IMR-90 (cell line): ENCODE data around the gene FBXL7. TPM values are rescaled to one million over a fixed set of nuclear protein-coding genes. Genes with fewer than 3 reads are reported as not detected.

ENCODE experiments used
- ATAC-seq: fragments of 200-7000 bp; cut with Tn5 transposase; 2 replicates; pipeline ENCODE4 v1.9.1; 2020; ENCODE audit warnings: low read depth, mild to moderate bottlenecking, moderate library complexity
- BruUV-seq: library from RNA; stranded (reverse); fragments of 400-500 nt; replicated peaks from 2 replicates; lab custom pipeline; 2021; lab: Mats Ljungman, UMichigan
- CTCF ChIA-PET: fragments of 300-600 bp; formaldehyde crosslinking; extraction: SDS; loops from one replicate; lab custom pipeline; 2021; ENCODE audit warnings: antibody characterized with exemption; lab: Yijun Ruan, JAX
- POLR2A ChIA-PET: fragments of 300-600 bp; sonication (Branson Sonifier 250); formaldehyde crosslinking; loops from one replicate; lab custom pipeline; 2022; ENCODE audit warnings: antibody characterized with exemption; ENCODE audit not compliant: unreplicated experiment; lab: Charles Lee
- DNase-seq: peaks from one replicate; pipeline ENCODE4 v3.0.0; 2013
- H2AFZ ChIP-seq: replicated peaks from 2 replicates; pipeline ENCODE3; 2013; ENCODE audit warnings: low read length, mild to moderate bottlenecking; ENCODE audit not compliant: poor library complexity
- H2AK5ac ChIP-seq: 2 replicates; pipeline ENCODE4 v1.6.1; 2013; ENCODE audit warnings: low read depth, low read length, inconsistent platforms
- H2AK9ac ChIP-seq: replicated peaks from 2 replicates; pipeline ENCODE3; 2013; ENCODE audit warnings: mild to moderate bottlenecking, low read depth, low read length, moderate library complexity; ENCODE audit not compliant: poor library complexity
- H2BK120ac ChIP-seq: 2 replicates; pipeline ENCODE4 v1.6.1; 2013; ENCODE audit warnings: low read depth, low read length, inconsistent platforms
- H2BK15ac ChIP-seq: 3 replicates; pipeline ENCODE4 v1.6.1; 2013; ENCODE audit warnings: low read depth, low read length, inconsistent platforms
- H2BK20ac ChIP-seq: 2 replicates; pipeline ENCODE4 v1.6.1; 2013; ENCODE audit warnings: low read depth, mild to moderate bottlenecking, inconsistent platforms, low read length, moderate library complexity
- H2BK5ac ChIP-seq: 2 replicates; pipeline ENCODE4 v1.6.1; 2013; ENCODE audit warnings: mild to moderate bottlenecking, low read depth, low read length, inconsistent platforms; ENCODE audit not compliant: poor library complexity, severe bottlenecking
- H3K14ac ChIP-seq: replicated peaks from 2 replicates; pipeline ENCODE4 v1.6.1; 2013; ENCODE audit warnings: low read depth, low read length, inconsistent platforms
- H3K18ac ChIP-seq: 2 replicates; pipeline ENCODE4 v1.6.1; 2013; ENCODE audit warnings: low read depth, low read length, control low read depth
- H3K23ac ChIP-seq: 2 replicates; pipeline ENCODE4 v1.6.1; 2013; ENCODE audit warnings: low read depth, low read length, inconsistent platforms
- H3K27ac ChIP-seq: 2 replicates; pipeline ENCODE4 v1.5.1; 2013; ENCODE audit warnings: mild to moderate bottlenecking, control low read depth, low read length; ENCODE audit not compliant: insufficient read depth
- H3K27me3 ChIP-seq: 2 replicates; pipeline ENCODE4 v1.6.1; 2013; ENCODE audit warnings: low read length; ENCODE audit not compliant: control insufficient read depth, insufficient read depth
- H3K36me3 ChIP-seq: 2 replicates; pipeline ENCODE4 v1.6.1; 2013; ENCODE audit warnings: low read length, mixed read lengths; ENCODE audit not compliant: control insufficient read depth, insufficient read depth
- H3K4ac ChIP-seq: 2 replicates; pipeline ENCODE4 v1.6.1; 2013; ENCODE audit warnings: low read depth, low read length, inconsistent platforms
- H3K4me1 ChIP-seq: 2 replicates; pipeline ENCODE4 v1.6.1; 2013; ENCODE audit warnings: low read length, mixed read lengths; ENCODE audit not compliant: control insufficient read depth, insufficient read depth
- H3K4me2 ChIP-seq: 2 replicates; pipeline ENCODE4 v1.6.1; 2013; ENCODE audit warnings: low read depth, mild to moderate bottlenecking, control low read depth, low read length, moderate library complexity
- H3K4me3 ChIP-seq: 2 replicates; pipeline ENCODE4 v1.5.1; 2013; ENCODE audit warnings: low read depth, mild to moderate bottlenecking, control low read depth, low read length, moderate library complexity; ENCODE audit not compliant: insufficient read depth
- H3K56ac ChIP-seq: 2 replicates; pipeline ENCODE4 v1.6.1; 2013; ENCODE audit warnings: low read length, inconsistent platforms; ENCODE audit not compliant: insufficient read depth; ENCODE audit errors: extremely low read depth
- H3K79me1 ChIP-seq, 2 experiments: 2 replicates each; pipeline ENCODE4 v1.6.1; 2013; ENCODE audit warnings: low read length in 2 of 2, inconsistent platforms in 1 of 2, low read depth in 1 of 2
- H3K9ac ChIP-seq: 2 replicates; pipeline ENCODE4 v1.6.1; 2013; ENCODE audit warnings: low read depth, low read length, control low read depth
- H3K9me1 ChIP-seq: 2 replicates; pipeline ENCODE4 v1.6.1; 2013; ENCODE audit warnings: low read length, inconsistent platforms; ENCODE audit not compliant: insufficient read depth
- H3K9me3 ChIP-seq: 2 replicates; pipeline ENCODE4 v1.6.1; 2013; ENCODE audit warnings: low read length; ENCODE audit not compliant: control insufficient read depth, insufficient read depth
- H4K20me1 ChIP-seq: 2 replicates; pipeline ENCODE4 v1.6.1; 2013; ENCODE audit warnings: low read length, inconsistent platforms; ENCODE audit not compliant: insufficient read depth
- H4K5ac ChIP-seq: 2 replicates; pipeline ENCODE4 v1.6.1; 2013; ENCODE audit warnings: mild to moderate bottlenecking, low read depth, low read length, control low read depth
- H4K8ac ChIP-seq, 2 experiments: 2 replicates each; pipeline ENCODE4 v1.6.1; 2013; ENCODE audit warnings: low read depth in 2 of 2, low read length in 2 of 2, control low read depth in 1 of 2, inconsistent platforms in 1 of 2
- H4K91ac ChIP-seq: 2 replicates; pipeline ENCODE4 v1.6.1; 2013; ENCODE audit warnings: low read depth, low read length, inconsistent platforms; ENCODE audit not compliant: insufficient read depth
- CEBPB ChIP-seq: IDR thresholded peaks from 2 replicates; pipeline ENCODE4 v1.6.1; 2012; ENCODE audit warnings: low read depth, low read length, improper control_type of control experiment
- CHD1 ChIP-seq: IDR thresholded peaks from 2 replicates; pipeline ENCODE4 v1.6.1; 2012; ENCODE audit warnings: low read depth, low read length, improper control_type of control experiment
- MAFK ChIP-seq: IDR thresholded peaks from 2 replicates; pipeline ENCODE4 v1.6.1; 2012; ENCODE audit warnings: low read depth, low read length, improper control_type of control experiment
- MAZ ChIP-seq: IDR thresholded peaks from 2 replicates; pipeline ENCODE4 v1.6.1; 2012; ENCODE audit warnings: low read depth, mild to moderate bottlenecking, low read length, improper control_type of control experiment, moderate library complexity, borderline replicate concordance
- MXI1 ChIP-seq: IDR thresholded peaks from 2 replicates; pipeline ENCODE4 v1.6.1; 2012; ENCODE audit warnings: low read depth, mild to moderate bottlenecking, low read length, moderate library complexity, borderline replicate concordance
- NFE2L2 ChIP-seq: fragments of 150-350 bp; IDR thresholded peaks from 2 replicates; pipeline ENCODE4 v1.6.1; 2016; ENCODE audit warnings: low read depth, mild to moderate bottlenecking, low read length
- POLR2A ChIP-seq: IDR thresholded peaks from 2 replicates; pipeline ENCODE4 v1.6.1; 2012; ENCODE audit warnings: mild to moderate bottlenecking, low read depth, low read length
- RAD21 ChIP-seq: IDR thresholded peaks from 2 replicates; pipeline ENCODE4 v1.6.1; 2012; ENCODE audit warnings: low read length, improper control_type of control experiment
- RCOR1 ChIP-seq: IDR thresholded peaks from 2 replicates; pipeline ENCODE4 v1.6.1; 2012; ENCODE audit warnings: mild to moderate bottlenecking, low read length, improper control_type of control experiment; ENCODE audit not compliant: insufficient replicate concordance
- RFX5 ChIP-seq: IDR thresholded peaks from 2 replicates; pipeline ENCODE4 v1.8.0; 2012; ENCODE audit warnings: low read depth, mild to moderate bottlenecking, low read length, moderate library complexity
- SMC3 ChIP-seq: fragments of 150-350 bp; IDR thresholded peaks from 2 replicates; pipeline ENCODE4 v1.6.1; 2016; ENCODE audit warnings: low read depth, mild to moderate bottlenecking, antibody characterized with exemption, low read length, moderate library complexity
- WGBS, 2 experiments: methylation state at CpG; one replicate each; pipeline versions ENCODE4 v1.1.5 to v1.1.7; 2013; ENCODE audit warnings: missing lambda C conversion rate in 2 of 2; ENCODE audit not compliant: insufficient read length in 1 of 2; ENCODE audit errors: extremely low coverage in 2 of 2; 5-methylcytosine and 5-hydroxymethylcytosine counted together
- dilution Hi-C: fragments of 300-500 bp; cut with HindIII; formaldehyde crosslinking; loops from one replicate; pipeline ENCODE4 v1.14.3; 2018; ENCODE audit warnings: low sequenced_read_pairs; ENCODE audit not compliant: unreplicated experiment
- in situ Hi-C: fragments of 300-500 bp; cut with MboI; formaldehyde crosslinking; loops from 3 replicates; pipeline ENCODE4 v1.14.3; 2019; ENCODE audit warnings: low sequenced_read_pairs, inconsistent platforms, mixed read lengths
- intact Hi-C: fragments of 100-400 bp; cut with micrococcal nuclease; formaldehyde crosslinking; loops from 2 replicates; pipeline ENCODE4 v1.10.0; 2022
- polyA plus RNA-seq, 3 experiments: library from polyadenylated mRNA; depleted of rRNA; stranded (reverse); fragments of >200 nt; gene quantifications; 2 replicates each; pipeline ENCODE4 v1.2.3, GENCODE V29; 2012; ENCODE audit warnings: low replicate concordance in 1 of 3
- total RNA-seq: library from RNA; depleted of rRNA; stranded (reverse); fragments of >200 nt; gene quantifications from 2 replicates; pipeline ENCODE4 v1.2.3, GENCODE V29; 2012
- TF ChIP-seq, protein P1 (sequence below): conservative IDR thresholded peaks from 2 replicates; pipeline ENCODE4 v1.5.1; 2012; ENCODE audit warnings: mild to moderate bottlenecking, low read depth, low read length, improper control_type of control experiment
- TF ChIP-seq, protein P2 (sequence below): fragments of 150-350 bp; IDR thresholded peaks from 2 replicates; pipeline ENCODE4 v1.6.1; 2016; ENCODE audit warnings: low read depth, mild to moderate bottlenecking, low read length, moderate library complexity, borderline replicate concordance
- TF ChIP-seq, protein P3 (sequence below): fragments of 150-350 bp; IDR thresholded peaks from 2 replicates; pipeline ENCODE4 v1.6.1; 2017; ENCODE audit warnings: mild to moderate bottlenecking, antibody characterized with exemption, low read length, low read depth

The FBXL7 gene
- total and polyA plus RNA-seq, 2 of the 4 experiments (the other 2 are of a cell fraction): 4.1 to 10.2 TPM

DNA sequence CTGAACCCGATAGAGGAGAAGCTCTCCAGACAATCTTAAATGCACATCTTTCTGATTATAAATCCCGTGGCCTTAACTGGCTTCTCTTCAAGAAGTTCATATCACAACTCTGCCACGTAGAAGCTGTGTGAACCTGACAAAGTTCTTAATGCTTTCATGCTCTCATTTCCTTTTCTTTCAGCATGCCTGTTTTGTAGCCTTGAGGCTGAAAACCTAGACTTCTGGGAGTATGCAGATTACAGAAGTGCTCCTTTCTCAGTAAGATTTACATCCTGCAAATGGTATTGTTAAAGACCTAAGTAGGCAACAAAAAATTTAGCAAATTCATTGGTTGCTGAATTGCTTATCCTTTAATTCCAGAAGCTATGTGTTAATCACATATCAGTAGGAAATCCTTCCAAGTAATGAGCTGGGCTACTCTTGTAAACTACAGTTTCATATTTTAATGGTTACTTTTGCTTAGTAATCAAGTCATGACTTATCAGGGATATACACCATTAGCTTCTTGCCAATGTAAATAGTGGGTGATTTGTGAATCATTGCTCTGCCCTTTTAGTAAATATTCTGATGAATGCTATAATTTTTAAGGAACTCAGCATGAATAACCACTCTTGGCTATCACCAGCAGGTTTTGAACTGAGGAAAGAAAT, 334.7 kb downstream of the FBXL7 start:
- no TSS peak for BruUV-seq
- intact Hi-C loops: loop anchor here (2.0 to 5.0 kb wide), 3 partner anchors 96 to 332 kb away; partner anchors contain the start of gene FBXL7
- 8% methylated on average over 2 of the region's 3 CpGs; no CpG with 5 or more reads in 1 of the 2 experiments for WGBS, 2 experiments
- no peak overlapping the region for H4K91ac ChIP-seq
- H2BK20ac ChIP-seq: no peak overlapping the region
- no peaks in the 10 kb centered on the region for H3K36me3 ChIP-seq
- H2BK5ac ChIP-seq: peak overlapping the region; percentile 57
- H3K4me3 ChIP-seq: no peak overlapping the region
- dilution Hi-C loops: no loop called here
- no peak overlapping the region for H3K9ac ChIP-seq
- no peak overlapping the region for H2AK9ac ChIP-seq
- no peak overlapping the region for H2BK15ac ChIP-seq
- H2AFZ ChIP-seq: no peak overlapping the region
- peaks cover 7% of the 10 kb centered on the region for H3K4me1 ChIP-seq
- H4K8ac ChIP-seq: no peak overlapping the region; a peak in 1 of 4 replicates
- H4K20me1 ChIP-seq: no peaks in the 10 kb centered on the region
- no peak overlapping the region for H3K4ac ChIP-seq
- H3K9me1 ChIP-seq: no peaks in the 10 kb centered on the region; the same call in 1 of the 2 replicates
- peak overlapping the region; percentile 1; the same call in 1 of the 2 replicates for H3K18ac ChIP-seq
- no peaks in the 10 kb centered on the region for H3K9me3 ChIP-seq
- 0 out of 2 replicates have a peak overlapping the region, but pooled peaks have one; percentile 5 for H3K14ac ChIP-seq
- peak overlapping the region; percentile 27 for H2BK120ac ChIP-seq
- H2AK5ac ChIP-seq: no peak overlapping the region
- DNase-seq (peak; percentile 91), ATAC-seq (peak; percentile 85)
- in situ Hi-C loops: no loop called here
- no peak overlapping the region for H4K5ac ChIP-seq
- POLR2A ChIA-PET: no interaction called here
- peak overlapping the region; percentile 33; the same call in 1 of the 2 replicates for H3K56ac ChIP-seq
- H3K27ac ChIP-seq: peak overlapping the region; percentile 37; the same call in 1 of the 2 replicates
- CTCF ChIA-PET: interaction anchor here (0.6 to 2.0 kb wide), 5 partner anchors 10 to 620 kb away, joined by 3 to 11 read pairs (median 4); partner anchors contain the start of gene FBXL7
- H3K79me1 ChIP-seq: peaks cover 12 to 18% of the 10 kb centered on the region in 2 experiments; a peak in 3 of 4 replicates
- H3K27me3 ChIP-seq: no peaks in the 10 kb centered on the region
- no peak overlapping the region for H3K23ac ChIP-seq
- H3K4me2 ChIP-seq: peak overlapping the region; percentile 62; the same call in 1 of the 2 replicates
- TF ChIP-seq MXI1: no peak
- peak; percentile 2; the same call in 1 of the 2 replicates for TF ChIP-seq CEBPB
- no peak for TF ChIP-seq RFX5
- no peak for TF ChIP-seq MAZ
- TF ChIP-seq NFE2L2: peak; percentile 44
- no peak for TF ChIP-seq CHD1
- peak; percentile 79 for TF ChIP-seq MAFK
- TF ChIP-seq, protein P1, sequence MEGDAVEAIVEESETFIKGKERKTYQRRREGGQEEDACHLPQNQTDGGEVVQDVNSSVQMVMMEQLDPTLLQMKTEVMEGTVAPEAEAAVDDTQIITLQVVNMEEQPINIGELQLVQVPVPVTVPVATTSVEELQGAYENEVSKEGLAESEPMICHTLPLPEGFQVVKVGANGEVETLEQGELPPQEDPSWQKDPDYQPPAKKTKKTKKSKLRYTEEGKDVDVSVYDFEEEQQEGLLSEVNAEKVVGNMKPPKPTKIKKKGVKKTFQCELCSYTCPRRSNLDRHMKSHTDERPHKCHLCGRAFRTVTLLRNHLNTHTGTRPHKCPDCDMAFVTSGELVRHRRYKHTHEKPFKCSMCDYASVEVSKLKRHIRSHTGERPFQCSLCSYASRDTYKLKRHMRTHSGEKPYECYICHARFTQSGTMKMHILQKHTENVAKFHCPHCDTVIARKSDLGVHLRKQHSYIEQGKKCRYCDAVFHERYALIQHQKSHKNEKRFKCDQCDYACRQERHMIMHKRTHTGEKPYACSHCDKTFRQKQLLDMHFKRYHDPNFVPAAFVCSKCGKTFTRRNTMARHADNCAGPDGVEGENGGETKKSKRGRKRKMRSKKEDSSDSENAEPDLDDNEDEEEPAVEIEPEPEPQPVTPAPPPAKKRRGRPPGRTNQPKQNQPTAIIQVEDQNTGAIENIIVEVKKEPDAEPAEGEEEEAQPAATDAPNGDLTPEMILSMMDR: no peak
- no peak for TF ChIP-seq POLR2A
- no peak for TF ChIP-seq RCOR1
- no peak for TF ChIP-seq SMC3
- TF ChIP-seq, protein P2, sequence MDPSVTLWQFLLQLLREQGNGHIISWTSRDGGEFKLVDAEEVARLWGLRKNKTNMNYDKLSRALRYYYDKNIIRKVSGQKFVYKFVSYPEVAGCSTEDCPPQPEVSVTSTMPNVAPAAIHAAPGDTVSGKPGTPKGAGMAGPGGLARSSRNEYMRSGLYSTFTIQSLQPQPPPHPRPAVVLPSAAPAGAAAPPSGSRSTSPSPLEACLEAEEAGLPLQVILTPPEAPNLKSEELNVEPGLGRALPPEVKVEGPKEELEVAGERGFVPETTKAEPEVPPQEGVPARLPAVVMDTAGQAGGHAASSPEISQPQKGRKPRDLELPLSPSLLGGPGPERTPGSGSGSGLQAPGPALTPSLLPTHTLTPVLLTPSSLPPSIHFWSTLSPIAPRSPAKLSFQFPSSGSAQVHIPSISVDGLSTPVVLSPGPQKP: no peak
- TF ChIP-seq RAD21: no peak
- TF ChIP-seq, protein P3, sequence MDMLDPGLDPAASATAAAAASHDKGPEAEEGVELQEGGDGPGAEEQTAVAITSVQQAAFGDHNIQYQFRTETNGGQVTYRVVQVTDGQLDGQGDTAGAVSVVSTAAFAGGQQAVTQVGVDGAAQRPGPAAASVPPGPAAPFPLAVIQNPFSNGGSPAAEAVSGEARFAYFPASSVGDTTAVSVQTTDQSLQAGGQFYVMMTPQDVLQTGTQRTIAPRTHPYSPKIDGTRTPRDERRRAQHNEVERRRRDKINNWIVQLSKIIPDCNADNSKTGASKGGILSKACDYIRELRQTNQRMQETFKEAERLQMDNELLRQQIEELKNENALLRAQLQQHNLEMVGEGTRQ: no peak
